OCI-LY3 (cell line): Measurements from ENCODE around the gene ZNF548.

ENCODE experiments used
- H2AFZ ChIP-seq: fragments of 200-600, 300-600 bp; shearing (Covaris generic); 2 replicates; pipeline ENCODE4 v1.6.0; 2014; ENCODE audit warnings: antibody characterized with exemption, low read depth, low read length
- H3K27ac ChIP-seq: fragments of 200-600, 300-600 bp; sonication (generic); 2 replicates; pipeline ENCODE4 v1.5.1; 2014; ENCODE audit warnings: mild to moderate bottlenecking, low read length, moderate library complexity, mixed read lengths
- H3K27me3 ChIP-seq: fragments of 200-600, 300-600 bp; sonication (generic); 2 replicates; pipeline ENCODE4 v1.6.1; 2014; ENCODE audit warnings: low read depth, low read length, mixed read lengths
- H3K36me3 ChIP-seq: fragments of 200-600, 300-600 bp; sonication (generic); replicated peaks from 2 replicates; pipeline ENCODE3; 2014; ENCODE audit warnings: low read depth, low read length, mixed read lengths
- H3K4me1 ChIP-seq: fragments of 300-600, 200-600 bp; sonication (generic); 2 replicates; pipeline ENCODE4 v1.6.1; 2014; ENCODE audit warnings: low read length, mixed read lengths
- H3K4me2 ChIP-seq: fragments of 200-600, 300-600 bp; sonication (generic); 2 replicates; pipeline ENCODE4 v1.6.1; 2014; ENCODE audit warnings: low read length, mixed read lengths
- H3K4me3 ChIP-seq: fragments of 300-600, 200-600 bp; sonication (generic); 2 replicates; pipeline ENCODE4 v1.5.1; 2014; ENCODE audit warnings: antibody characterized with exemption, mild to moderate bottlenecking, low read length, moderate library complexity
- H3K79me2 ChIP-seq: fragments of 300-600, 200-600 bp; shearing (Covaris generic); 2 replicates; pipeline ENCODE4 v1.6.1; 2014; ENCODE audit warnings: mild to moderate bottlenecking, low read length, mixed read lengths
- H3K9ac ChIP-seq: fragments of 300-600, 200-600 bp; shearing (Covaris generic); 2 replicates; pipeline ENCODE4 v1.6.0; 2014; ENCODE audit warnings: mild to moderate bottlenecking, low read length, moderate library complexity
- H3K9me3 ChIP-seq: fragments of 200-600, 300-600 bp; shearing (Covaris generic); 2 replicates; pipeline ENCODE4 v1.6.1; 2014; ENCODE audit warnings: low read length, mixed read lengths; ENCODE audit not compliant: insufficient read depth
- H4K20me1 ChIP-seq: fragments of 200-600, 300-600 bp; sonication (generic); 2 replicates; pipeline ENCODE4 v1.6.1; 2016; ENCODE audit warnings: low read length, mixed read lengths; ENCODE audit not compliant: insufficient read depth
- CTCF ChIP-seq: fragments of 200-600, 300-600 bp; sonication (generic); IDR thresholded peaks from 2 replicates; pipeline ENCODE4 v1.5.1; 2014; ENCODE audit warnings: antibody characterized with exemption, low read length, low read depth
- EZH2phosphoT487 ChIP-seq: fragments of 200-600 bp; shearing (Covaris generic); IDR thresholded peaks from 2 replicates; pipeline ENCODE4 v1.6.1; 2018; ENCODE audit warnings: antibody characterized with exemption, mixed run types, low read depth

The ZNF548 gene

DNA sequence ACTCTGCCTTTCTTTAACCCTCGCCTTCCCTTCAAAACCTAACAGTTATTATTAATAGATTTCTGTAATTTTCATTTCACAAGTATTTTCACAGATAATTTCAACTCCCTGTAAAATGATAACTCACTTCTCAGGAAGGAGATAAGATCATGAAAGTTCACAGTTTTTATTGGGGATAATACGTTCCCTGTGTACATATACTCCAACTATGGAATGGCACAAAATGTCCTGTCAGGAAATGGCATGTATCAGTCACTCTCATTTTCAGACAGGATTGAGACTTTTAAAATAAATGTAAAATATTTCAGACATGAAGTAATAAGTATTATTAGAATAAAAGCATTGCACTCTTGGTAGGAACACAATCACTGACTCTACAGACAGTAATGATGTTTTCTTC is 27.2 kb upstream of the ZNF548 start:
- peaks cover 22% of the 10 kb centered on the region for H3K36me3 ChIP-seq
- peaks cover 12% of the 10 kb centered on the region for H3K4me1 ChIP-seq
- H3K27ac ChIP-seq = peak overlapping the region; percentile 55; the same call in 1 of the 2 replicates
- no peak for TF ChIP-seq EZH2phosphoT487
- no peak for TF ChIP-seq CTCF
- no peak overlapping the region; the same call in 1 of the 2 replicates for H2AFZ ChIP-seq
- H3K9ac ChIP-seq = peak overlapping the region; percentile 76
- H3K79me2 ChIP-seq = peaks cover 21% of the 10 kb centered on the region
- peak overlapping the region; percentile 80 for H3K4me3 ChIP-seq
- H4K20me1 ChIP-seq = no peaks in the 10 kb centered on the region
- H3K4me2 ChIP-seq = peak overlapping the region; percentile 88
- H3K9me3 ChIP-seq = no peaks in the 10 kb centered on the region
- no peaks in the 10 kb centered on the region for H3K27me3 ChIP-seq

DNA sequence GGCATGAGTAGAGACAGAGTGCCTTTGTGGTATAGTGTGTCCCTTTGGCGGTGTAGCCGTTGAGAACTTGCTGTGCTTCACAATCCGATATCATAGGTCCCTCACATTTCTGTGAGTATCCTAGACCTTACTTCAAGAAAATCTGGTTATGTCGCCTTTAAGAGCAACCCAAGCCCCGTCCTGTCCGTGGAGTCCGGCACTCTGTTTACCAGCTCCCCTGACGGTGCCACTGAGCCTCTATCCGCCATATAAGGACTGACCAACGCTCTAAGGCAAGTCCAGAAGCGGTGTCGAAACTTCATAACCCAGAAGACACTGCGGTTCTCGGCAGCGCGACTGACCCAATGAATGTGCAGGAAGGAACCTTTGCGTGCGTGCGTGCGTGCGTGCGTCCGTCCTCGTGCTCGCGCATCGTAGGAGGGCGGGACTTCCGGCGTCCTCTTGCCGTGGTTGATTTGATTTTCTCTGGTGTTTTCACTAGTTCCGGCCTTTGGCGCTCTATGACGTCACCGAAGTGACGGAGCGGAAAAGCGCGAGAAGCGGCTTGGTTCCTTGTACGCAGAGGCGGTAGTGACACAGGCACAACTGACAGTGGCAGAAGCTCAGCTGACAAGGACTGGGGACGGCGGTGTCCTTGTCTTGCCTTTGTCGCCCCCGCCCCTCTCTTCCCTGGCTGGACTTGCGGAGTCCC is 26.5 kb upstream of the ZNF548 start, which contains the start of the genes TRAPPC2B and ZNF547:
TSS of gene TRAPPC2B (plus strand) at position 555 of the 691 bp plus-strand sequence. CDS start 1,283 bp downstream, outside the sequence.
TSS of gene ZNF547 (plus strand) at position 555 of the 691 bp plus-strand sequence. CDS start 5,005 bp downstream, outside the sequence.
- no peak for TF ChIP-seq EZH2phosphoT487
- no peak for TF ChIP-seq CTCF
- peaks cover 12% of the 10 kb centered on the region for H3K4me1 ChIP-seq
- peaks cover 16% of the 10 kb centered on the region for H3K36me3 ChIP-seq
- H3K79me2 ChIP-seq = peaks cover 21% of the 10 kb centered on the region
- peak within 1 kb of the TSS; percentile 80 for H3K9ac ChIP-seq
- H3K27ac ChIP-seq = peak within 1 kb of the TSS; percentile 55
- peak within 1 kb of the TSS; percentile 89 for H3K4me2 ChIP-seq
- H2AFZ ChIP-seq = peak within 1 kb of the TSS; percentile 84
- H3K4me3 ChIP-seq = peak within 1 kb of the TSS; percentile 80
- H4K20me1 ChIP-seq = no peaks in the 10 kb centered on the region
- no peaks in the 10 kb centered on the region for H3K9me3 ChIP-seq
- no peaks in the 10 kb centered on the region for H3K27me3 ChIP-seq

- Histone ChIP-seq H3K4me3 (peak overlapping the region; percentile 80), H4K20me1 (no peaks in the 10 kb centered on the region), H3K9me3 (no peaks in the 10 kb centered on the region), H3K4me2 (peak overlapping the region; percentile 89), H2AFZ (no peak overlapping the region), H3K79me2 (peaks cover 19% of the 10 kb centered on the region), H3K4me1 (peaks cover 12% of the 10 kb centered on the region), H3K36me3 (peaks cover 10% of the 10 kb centered on the region), H3K27me3 (no peaks in the 10 kb centered on the region), H3K9ac (peak overlapping the region; percentile 80), H3K27ac (peak overlapping the region; percentile 36)
- no peak for TF ChIP-seq CTCF
Observed at GRCh38 chr19:57363688-57364181, 25.9 kb upstream of the ZNF548 start.

DNA sequence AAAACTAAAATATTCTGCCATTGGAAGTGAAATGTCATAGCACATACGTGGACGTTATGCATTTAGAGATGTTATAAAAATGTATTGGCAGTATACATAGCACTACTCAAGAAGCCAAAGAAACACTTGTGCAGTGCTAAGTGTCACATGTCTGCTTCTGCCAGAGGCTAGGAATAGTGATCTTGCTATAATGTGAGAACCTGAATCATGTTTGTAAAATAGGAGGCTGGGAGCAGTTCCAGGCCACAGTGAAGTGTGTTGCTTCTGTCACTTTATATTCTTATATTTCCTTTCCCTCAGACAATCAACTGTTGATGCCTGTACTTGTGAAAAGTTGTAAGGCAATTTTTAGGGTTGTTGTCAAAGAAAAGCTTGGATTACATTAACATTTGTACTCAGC is 22.9 kb upstream of the ZNF548 start:
- Histone ChIP-seq H3K4me1 (peaks cover 12% of the 10 kb centered on the region), H3K79me2 (peaks cover 15% of the 10 kb centered on the region), H2AFZ (no peak overlapping the region), H3K27me3 (no peaks in the 10 kb centered on the region), H3K9me3 (no peaks in the 10 kb centered on the region), H3K27ac (no peak overlapping the region), H4K20me1 (no peaks in the 10 kb centered on the region), H3K36me3 (peaks cover 2% of the 10 kb centered on the region), H3K9ac (no peak overlapping the region), H3K4me2 (no peak overlapping the region), H3K4me3 (no peak overlapping the region)
- TF ChIP-seq CTCF = no peak
- TF ChIP-seq EZH2phosphoT487 = no peak
